OCI-LY3 (cell line): ENCODE results near the gene HS2ST1.
A peak's percentile ranks its signal among the peaks of the same experiment; 100 is the strongest.

Experiments
- H2AFZ ChIP-seq: fragments of 200-600, 300-600 bp; shearing (Covaris generic); 2 replicates; pipeline ENCODE4 v1.6.0; 2014; ENCODE audit warnings: antibody characterized with exemption, low read depth, low read length
- H3K27ac ChIP-seq: fragments of 200-600, 300-600 bp; sonication (generic); 2 replicates; pipeline ENCODE4 v1.5.1; 2014; ENCODE audit warnings: mild to moderate bottlenecking, low read length, moderate library complexity, mixed read lengths
- H3K27me3 ChIP-seq: fragments of 200-600, 300-600 bp; sonication (generic); 2 replicates; pipeline ENCODE4 v1.6.1; 2014; ENCODE audit warnings: low read depth, low read length, mixed read lengths
- H3K36me3 ChIP-seq: fragments of 200-600, 300-600 bp; sonication (generic); replicated peaks from 2 replicates; pipeline ENCODE3; 2014; ENCODE audit warnings: low read depth, low read length, mixed read lengths
- H3K4me1 ChIP-seq: fragments of 300-600, 200-600 bp; sonication (generic); 2 replicates; pipeline ENCODE4 v1.6.1; 2014; ENCODE audit warnings: low read length, mixed read lengths
- H3K4me2 ChIP-seq: fragments of 200-600, 300-600 bp; sonication (generic); 2 replicates; pipeline ENCODE4 v1.6.1; 2014; ENCODE audit warnings: low read length, mixed read lengths
- H3K4me3 ChIP-seq: fragments of 300-600, 200-600 bp; sonication (generic); 2 replicates; pipeline ENCODE4 v1.5.1; 2014; ENCODE audit warnings: antibody characterized with exemption, mild to moderate bottlenecking, low read length, moderate library complexity
- H3K79me2 ChIP-seq: fragments of 300-600, 200-600 bp; shearing (Covaris generic); 2 replicates; pipeline ENCODE4 v1.6.1; 2014; ENCODE audit warnings: mild to moderate bottlenecking, low read length, mixed read lengths
- H3K9ac ChIP-seq: fragments of 300-600, 200-600 bp; shearing (Covaris generic); 2 replicates; pipeline ENCODE4 v1.6.0; 2014; ENCODE audit warnings: mild to moderate bottlenecking, low read length, moderate library complexity
- H3K9me3 ChIP-seq: fragments of 200-600, 300-600 bp; shearing (Covaris generic); 2 replicates; pipeline ENCODE4 v1.6.1; 2014; ENCODE audit warnings: low read length, mixed read lengths; ENCODE audit not compliant: insufficient read depth
- H4K20me1 ChIP-seq: fragments of 200-600, 300-600 bp; sonication (generic); 2 replicates; pipeline ENCODE4 v1.6.1; 2016; ENCODE audit warnings: low read length, mixed read lengths; ENCODE audit not compliant: insufficient read depth
- CTCF ChIP-seq: fragments of 200-600, 300-600 bp; sonication (generic); IDR thresholded peaks from 2 replicates; pipeline ENCODE4 v1.5.1; 2014; ENCODE audit warnings: antibody characterized with exemption, low read length, low read depth
- EZH2phosphoT487 ChIP-seq: fragments of 200-600 bp; shearing (Covaris generic); IDR thresholded peaks from 2 replicates; pipeline ENCODE4 v1.6.1; 2018; ENCODE audit warnings: antibody characterized with exemption, mixed run types, low read depth

HS2ST1 gene

DNA sequence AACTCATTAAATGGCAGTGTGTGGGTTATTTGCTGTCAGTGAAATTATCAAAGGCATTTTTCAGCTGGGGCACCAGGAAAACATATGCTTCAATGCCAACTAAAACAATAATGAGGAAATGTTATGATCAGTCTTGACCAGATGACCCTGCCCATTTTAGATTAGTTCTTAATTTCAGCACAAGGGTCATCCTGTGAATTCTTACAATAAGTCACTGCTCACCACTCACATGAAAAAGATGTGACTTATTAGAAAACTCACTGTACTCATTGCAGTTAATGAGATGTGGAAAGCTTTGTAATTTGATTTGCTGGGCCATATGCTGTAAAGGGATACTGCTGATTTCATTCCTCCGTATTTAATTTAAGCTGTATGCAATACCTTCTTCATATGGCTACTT, 235.7 kb downstream of the HS2ST1 start:
- H3K27ac ChIP-seq: no peak overlapping the region
- H3K4me1 ChIP-seq: peaks cover 10% of the 10 kb centered on the region
- no peak overlapping the region for H3K9ac ChIP-seq
- H3K4me3 ChIP-seq: no peak overlapping the region
- H3K27me3 ChIP-seq: peaks cover 7% of the 10 kb centered on the region; the same call in 1 of the 2 replicates
- no peaks in the 10 kb centered on the region for H3K79me2 ChIP-seq
- no peaks in the 10 kb centered on the region for H3K36me3 ChIP-seq
- no peak overlapping the region for H2AFZ ChIP-seq
- no peak overlapping the region for H3K4me2 ChIP-seq
- H4K20me1 ChIP-seq: no peaks in the 10 kb centered on the region
- H3K9me3 ChIP-seq: no peaks in the 10 kb centered on the region
- no peak for TF ChIP-seq CTCF
- TF ChIP-seq EZH2phosphoT487: no peak

- H3K4me2 ChIP-seq: peak overlapping the region; percentile 98
- H3K4me3 ChIP-seq: peak overlapping the region; percentile 76
- H3K27ac ChIP-seq: no peak overlapping the region
- H4K20me1 ChIP-seq: no peaks in the 10 kb centered on the region
- peaks cover 10% of the 10 kb centered on the region for H3K4me1 ChIP-seq
- H3K27me3 ChIP-seq: peaks cover 7% of the 10 kb centered on the region; the same call in 1 of the 2 replicates
- no peaks in the 10 kb centered on the region for H3K36me3 ChIP-seq
- H3K9me3 ChIP-seq: no peaks in the 10 kb centered on the region
- peak overlapping the region; percentile 31 for H3K9ac ChIP-seq
- peak overlapping the region; percentile 86 for H2AFZ ChIP-seq
- TF ChIP-seq CTCF (peak; percentile 69), EZH2phosphoT487 (no peak)
- no peaks in the 10 kb centered on the region for H3K79me2 ChIP-seq
These were observed 237.3 kb downstream of the HS2ST1 start for GRCh38 chr1:87151500-87152421.

GRCh38 chr1:87154384-87154783, 239.9 kb downstream of the HS2ST1 start:
- H3K4me2 ChIP-seq: no peak overlapping the region
- H3K27me3 ChIP-seq: peaks cover 7% of the 10 kb centered on the region; the same call in 1 of the 2 replicates
- H3K4me3 ChIP-seq: no peak overlapping the region
- H4K20me1 ChIP-seq: no peaks in the 10 kb centered on the region
- peaks cover 10% of the 10 kb centered on the region for H3K4me1 ChIP-seq
- no peak overlapping the region for H2AFZ ChIP-seq
- no peaks in the 10 kb centered on the region for H3K79me2 ChIP-seq
- no peak overlapping the region for H3K9ac ChIP-seq
- no peaks in the 10 kb centered on the region for H3K36me3 ChIP-seq
- no peak overlapping the region for H3K27ac ChIP-seq
- TF ChIP-seq CTCF (no peak), EZH2phosphoT487 (no peak)
- no peaks in the 10 kb centered on the region for H3K9me3 ChIP-seq

GRCh38 chr1:87155170-87155569, 240.7 kb downstream of the HS2ST1 start:
- no peak overlapping the region for H3K4me2 ChIP-seq
- no peaks in the 10 kb centered on the region for H3K36me3 ChIP-seq

More at GRCh38 chr1:87155170-87155569, 240.7 kb downstream of the HS2ST1 start:
- Histone ChIP-seq H4K20me1 (no peaks in the 10 kb centered on the region), H3K9ac (no peak overlapping the region), H3K79me2 (no peaks in the 10 kb centered on the region), H3K27me3 (peaks cover 7% of the 10 kb centered on the region; the same call in 1 of the 2 replicates), H3K4me1 (peaks cover 10% of the 10 kb centered on the region), H3K9me3 (no peaks in the 10 kb centered on the region), H3K4me3 (no peak overlapping the region), H3K27ac (no peak overlapping the region), H2AFZ (no peak overlapping the region)
- no peak for TF ChIP-seq CTCF
- no peak for TF ChIP-seq EZH2phosphoT487
